DMS 273 (cell line): ENCODE data around the gene PRR16.
"Not testable (repeated sequence)": the region's sequence is repeated elsewhere in the genome, so short reads cannot be mapped to it uniquely, and the experiment has no call there.

ENCODE experiments used
- DNase-seq: peaks from one replicate; lab custom pipeline; 2025; ENCODE audit not compliant: unreplicated experiment; lab: John Stamatoyannopoulos, UW

The PRR16 gene

DNA sequence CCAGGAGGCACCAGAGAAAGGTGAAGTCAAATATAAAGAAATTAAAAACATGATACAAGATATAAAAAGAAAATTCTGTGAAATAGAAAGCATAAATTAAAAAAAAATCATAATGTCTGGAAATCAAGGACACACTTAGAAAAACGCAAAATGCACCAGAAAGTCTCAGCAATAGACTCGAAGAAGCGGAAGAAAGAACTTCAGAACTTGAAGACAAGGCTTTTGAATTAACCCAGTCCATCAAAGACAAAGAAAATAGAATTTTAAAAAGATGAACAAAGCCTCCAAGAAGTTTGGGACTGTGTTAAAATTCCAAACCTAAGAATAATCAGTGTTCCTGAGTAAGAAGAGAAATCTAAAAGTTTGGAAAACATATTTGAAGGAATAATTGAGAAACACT, 168.3 kb downstream of the PRR16 start:
- no peak for DNase-seq

DNA sequence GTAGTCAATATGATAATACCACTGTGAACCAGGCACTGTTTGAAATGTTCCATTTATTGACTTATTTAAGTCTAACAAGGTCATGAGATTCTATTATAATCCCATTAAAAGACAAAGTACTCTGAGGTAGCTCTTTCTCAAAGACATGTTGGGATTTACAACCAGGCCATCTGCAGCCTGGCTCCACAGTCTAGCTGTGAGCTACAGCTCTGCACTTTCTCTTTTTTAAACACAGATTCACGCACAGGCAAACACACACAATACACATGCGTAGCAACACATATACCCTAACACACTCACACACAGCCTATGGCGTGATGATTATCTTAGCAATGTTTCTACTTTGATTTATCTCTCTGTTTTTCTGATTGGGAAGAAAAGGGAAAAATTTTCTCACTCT, 174.3 kb downstream of the PRR16 start:
- DNase-seq: no peak

DNA sequence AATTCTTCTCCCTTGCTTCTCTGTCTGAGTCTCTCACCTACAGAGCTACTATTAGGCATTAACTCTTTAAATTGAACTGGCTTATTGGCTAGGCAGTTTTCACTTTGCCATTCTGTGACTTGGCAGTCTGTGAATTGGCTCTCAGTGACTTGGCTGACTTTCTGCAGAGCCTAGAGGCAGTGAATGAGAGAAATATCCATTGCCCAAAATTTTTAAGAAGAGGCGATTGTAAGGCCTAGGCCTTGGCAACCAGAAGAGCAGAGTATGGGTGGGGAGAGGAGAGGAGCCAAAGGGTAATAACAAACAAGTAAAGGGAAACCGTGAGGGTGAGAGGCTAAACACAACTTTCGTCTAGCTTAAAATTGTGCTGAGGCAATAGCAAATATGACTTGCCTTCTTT, 176.7 kb downstream of the PRR16 start:
- DNase-seq: no peak

DNA sequence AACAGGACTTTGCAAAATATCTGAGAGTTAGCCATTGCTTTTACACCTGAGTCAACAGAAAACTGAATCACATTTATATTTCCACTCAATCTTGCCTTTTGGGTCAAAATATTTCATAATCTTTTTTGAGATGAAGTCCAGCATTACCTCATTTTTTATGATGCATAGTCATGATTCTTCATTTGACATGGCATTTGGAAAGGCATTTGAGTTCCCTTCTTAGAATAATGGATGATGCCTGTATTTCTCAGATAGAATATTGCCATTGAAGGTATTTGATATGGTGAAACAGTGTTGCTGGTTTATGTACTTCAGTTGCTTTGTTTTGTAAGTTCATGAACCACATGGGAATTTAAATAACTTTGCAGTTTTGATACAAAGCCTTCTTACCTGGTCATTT, 180.4 kb downstream of the PRR16 start:
- DNase-seq: no peak

DNA sequence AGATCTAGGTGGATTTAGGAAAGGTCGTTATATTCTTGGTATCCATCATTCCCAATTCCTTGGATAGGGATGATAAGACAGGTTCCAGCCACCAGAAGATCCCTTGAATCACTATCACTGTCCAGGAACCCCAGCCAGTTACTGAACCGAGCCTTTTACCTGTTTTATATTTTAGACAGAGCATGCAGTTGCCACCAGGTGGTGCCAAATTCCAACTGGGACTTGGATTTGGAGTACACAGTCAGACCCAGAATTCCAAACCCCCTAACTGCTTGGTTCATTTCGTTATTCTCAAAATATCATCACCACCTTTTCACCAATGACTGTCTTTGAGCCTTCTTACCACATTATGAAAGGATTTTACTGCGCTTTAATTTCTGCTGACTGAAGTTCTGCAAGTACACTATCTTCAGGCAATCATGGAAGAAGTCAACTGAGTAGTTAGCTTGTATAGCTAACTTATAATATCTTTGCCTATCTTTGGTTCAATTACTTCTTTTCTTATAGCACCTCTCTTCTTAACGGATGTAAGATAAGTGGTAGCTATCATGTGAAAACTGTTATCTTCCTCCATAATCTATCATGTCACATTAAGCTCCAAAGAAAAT, 191.8 kb downstream of the PRR16 start:
- peak; percentile 67 for DNase-seq

DNA sequence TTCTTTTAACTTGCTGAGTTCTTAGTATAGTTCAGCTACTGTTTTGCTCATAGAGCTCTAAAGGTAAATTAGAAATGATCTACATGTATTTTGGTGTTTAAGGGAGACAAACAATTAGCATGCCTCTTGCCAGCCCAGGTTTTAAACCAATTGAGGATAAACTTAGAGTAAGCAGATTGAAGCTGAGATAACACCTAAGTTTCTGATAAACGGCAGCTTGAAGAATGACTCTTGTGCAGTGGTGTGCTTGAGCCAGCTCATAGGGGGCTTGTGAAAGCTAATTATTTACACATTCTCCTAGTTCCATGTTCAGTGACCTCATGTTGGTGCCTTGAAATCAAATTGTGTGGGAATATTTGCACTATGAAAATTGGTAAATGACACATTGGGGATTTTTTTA, 193.0 kb downstream of the PRR16 start:
- no peak for DNase-seq

DNA sequence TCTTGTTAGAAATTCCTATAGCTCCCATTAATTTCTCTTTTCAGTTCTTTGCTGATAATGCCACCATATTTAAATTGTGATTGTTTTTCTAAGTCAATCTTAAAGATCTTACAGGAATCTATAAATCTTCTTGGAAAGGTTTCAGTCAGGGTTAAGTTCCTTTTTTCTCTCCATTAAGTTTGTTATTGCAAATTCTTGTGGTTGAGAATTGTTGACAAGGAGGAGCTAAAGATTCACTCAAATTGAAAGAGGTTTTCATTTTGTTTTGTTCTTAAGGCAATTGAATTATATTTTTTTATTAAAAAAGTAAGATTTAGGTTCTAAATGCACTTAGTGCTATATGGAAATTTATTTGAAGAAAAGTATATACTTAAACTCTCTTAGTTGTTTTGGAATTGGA, 213.4 kb downstream of the PRR16 start:
- no peak for DNase-seq

DNA sequence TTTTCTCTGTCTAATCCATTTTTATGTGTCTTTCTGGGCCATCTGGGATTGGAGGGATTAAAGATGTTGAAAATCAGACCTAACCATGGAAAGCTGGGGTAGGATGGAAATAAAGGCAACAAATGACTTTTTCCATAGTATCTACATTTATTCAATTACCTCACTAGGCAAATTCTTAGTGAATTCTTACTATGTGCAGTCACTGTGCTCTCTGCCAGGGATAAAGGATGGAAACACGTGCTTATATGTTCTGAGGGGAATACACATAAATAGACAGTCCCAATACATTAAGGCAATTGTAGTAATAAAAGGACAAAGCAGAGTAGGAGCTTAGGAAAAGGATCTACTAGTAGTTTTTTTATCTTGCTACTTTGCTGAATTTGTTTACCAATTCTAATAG, 214.2 kb downstream of the PRR16 start:
- no peak for DNase-seq

DNA sequence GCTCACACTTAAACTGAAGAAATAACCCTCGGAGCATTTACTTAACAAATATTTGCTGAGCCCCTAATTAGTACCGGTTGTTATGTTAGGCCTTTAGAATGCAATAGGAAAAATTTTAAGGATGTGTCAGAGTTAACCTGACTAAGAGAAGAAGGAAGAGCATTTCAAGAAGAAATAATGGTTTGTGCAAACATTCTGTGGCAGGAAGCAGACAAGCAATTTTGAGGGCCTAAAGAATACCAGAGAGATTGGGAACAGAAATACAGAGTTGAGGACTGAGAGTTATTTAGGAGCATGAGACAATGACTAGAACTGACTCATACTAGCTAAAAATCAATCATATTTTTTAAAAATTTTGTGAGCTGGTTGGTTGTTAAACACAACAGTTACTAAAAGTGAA, 218.8 kb downstream of the PRR16 start:
- DNase-seq: no peak

DNA sequence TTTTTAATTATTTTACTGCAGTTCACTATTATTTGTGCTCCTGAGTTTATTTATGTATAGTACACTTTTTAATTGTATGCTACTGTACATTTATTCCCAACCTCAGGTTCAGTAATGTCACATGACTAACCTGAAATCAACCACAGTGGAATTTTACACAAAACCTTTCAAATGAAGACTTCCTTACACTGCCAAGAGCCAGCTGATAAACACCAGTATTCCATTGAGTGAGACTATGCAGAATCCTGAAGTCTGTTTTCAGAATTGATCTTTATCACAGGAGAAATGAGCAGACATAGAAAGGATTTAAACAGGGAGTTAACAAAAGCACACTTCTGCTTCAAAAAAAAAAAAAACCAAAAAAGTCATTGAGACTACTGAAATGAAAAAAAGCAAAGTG, 219.5 kb downstream of the PRR16 start:
- DNase-seq: no peak

DNA sequence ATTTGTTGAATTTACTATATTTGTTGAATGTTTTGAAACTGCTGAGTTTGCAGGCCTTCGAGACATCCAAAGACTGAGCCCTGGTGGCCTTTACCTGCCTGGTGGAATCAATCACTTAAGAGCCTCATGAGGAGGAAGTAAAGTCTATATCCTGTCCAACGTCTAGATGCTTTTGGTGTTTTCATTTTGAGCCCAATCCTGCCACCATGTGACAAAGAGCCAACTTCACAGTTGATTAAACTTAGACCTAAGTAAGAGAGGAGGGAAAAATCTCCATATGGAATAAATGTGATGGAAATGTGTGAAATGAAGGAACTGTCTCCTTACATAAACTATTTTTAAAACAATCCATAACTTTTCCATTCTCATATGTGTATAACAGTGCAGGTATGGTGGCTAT, 220.1 kb downstream of the PRR16 start:
- DNase-seq: no peak

DNA sequence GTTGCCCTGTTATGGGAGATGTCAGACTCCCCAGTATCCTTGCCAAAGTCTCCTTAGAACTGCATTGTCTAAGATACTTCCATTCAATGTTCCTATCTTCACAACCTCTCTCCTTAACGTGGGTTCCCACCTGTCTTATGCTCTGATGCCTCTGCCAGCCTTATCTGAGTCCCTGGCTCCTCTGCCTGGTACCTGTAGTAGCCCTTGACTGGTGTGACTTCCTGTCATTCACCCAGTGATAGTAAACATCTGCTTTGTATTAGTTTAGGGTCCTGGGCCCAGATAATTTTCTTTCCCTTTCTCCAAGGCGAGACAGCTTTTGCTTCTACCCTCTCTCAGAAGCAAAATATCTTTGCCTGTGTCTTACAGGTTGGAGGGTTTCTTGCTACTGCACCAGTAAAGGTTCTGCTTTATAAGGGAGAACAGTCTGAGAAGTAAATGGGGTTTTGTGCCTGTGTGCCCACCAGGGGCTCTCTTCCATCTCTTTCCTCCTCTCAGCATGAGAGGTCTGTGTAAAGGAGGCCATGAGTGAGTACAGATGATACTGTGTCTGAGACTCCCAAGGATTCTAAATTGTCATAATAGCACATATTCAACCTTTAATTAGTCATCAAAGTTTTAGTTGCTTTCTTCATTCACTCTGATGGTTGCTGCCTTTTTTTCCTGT, 220.8 kb downstream of the PRR16 start:
- no peak for DNase-seq

DNA sequence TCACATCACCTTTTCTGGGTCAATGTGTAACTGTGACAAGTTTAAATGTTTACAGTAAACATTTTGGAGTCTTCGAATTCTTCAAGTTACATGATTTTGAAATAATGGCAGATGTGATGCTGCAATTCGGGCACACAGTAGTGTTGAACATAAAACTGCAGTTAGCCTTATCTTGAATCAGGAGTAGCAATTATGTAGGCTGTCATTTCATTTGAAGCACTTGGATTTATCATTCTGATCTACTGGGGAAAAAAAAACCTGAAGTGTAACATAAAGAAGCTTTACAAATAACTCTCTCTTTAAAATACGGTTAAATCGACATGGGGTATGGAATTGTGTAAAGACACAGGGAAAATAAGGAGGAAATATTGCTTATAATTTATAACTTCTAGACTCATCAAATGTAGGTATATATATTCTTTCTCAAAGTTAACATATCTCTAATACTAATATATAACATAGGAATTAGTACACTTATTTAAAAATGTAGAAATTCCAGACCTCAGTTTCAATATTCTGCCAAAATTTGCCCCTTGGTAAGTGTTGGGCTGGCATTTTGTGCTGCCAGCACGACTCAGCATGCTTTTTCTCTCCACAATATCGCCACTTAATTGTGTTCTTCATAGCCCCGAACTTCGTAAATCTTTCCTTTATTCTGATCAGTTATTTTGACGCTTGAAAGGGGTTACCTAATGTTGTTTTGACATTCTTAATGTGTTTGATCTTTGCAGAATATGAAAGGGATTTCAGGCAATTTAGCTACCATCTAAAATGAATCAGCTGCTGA, 226.7 kb downstream of the PRR16 start:
- DNase-seq: no peak

DNA sequence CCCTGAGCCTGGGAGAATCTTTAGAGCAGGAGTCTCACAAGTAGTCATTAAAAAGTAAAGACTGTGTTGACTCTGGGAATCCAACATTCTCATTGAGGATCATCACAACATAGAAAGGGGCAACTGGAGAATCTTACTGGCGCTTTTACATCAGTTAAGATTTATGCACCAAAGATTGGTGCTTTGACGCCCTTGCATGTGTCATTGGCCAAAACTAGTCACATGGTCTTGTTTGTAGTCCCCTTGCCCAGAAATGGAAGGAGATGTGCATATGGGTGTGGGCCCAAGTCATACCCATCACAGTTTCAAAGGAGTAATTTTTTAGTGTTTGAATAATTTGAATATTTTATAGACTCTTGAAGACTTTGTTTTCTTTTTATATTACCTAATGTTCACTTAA, 228.2 kb downstream of the PRR16 start:
- no peak for DNase-seq

DNA sequence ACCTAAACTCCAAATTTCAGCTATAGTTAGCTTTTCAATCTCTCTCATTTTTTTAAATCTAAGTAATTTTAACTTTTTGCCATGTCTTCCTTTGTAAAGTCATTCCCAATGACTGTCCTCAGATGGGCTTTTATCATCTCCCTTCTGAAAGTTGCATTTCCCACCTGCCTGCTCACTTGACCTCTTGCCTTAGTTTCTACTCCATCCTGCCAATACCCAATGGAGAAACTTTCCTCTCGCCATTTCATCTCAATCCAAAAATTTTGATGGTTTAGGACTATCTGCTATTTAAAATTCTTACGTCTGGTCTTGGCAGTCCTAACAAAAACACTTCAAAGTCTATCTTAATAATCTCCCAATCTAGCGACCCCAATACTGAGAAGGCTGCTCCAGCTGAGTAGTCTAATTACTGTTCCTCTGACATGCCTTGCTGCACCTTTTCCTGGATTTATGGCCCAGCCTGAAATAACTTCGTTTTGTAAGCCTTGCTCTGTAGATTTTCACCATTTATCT, 231.3 kb downstream of the PRR16 start:
- no peak for DNase-seq

DNA sequence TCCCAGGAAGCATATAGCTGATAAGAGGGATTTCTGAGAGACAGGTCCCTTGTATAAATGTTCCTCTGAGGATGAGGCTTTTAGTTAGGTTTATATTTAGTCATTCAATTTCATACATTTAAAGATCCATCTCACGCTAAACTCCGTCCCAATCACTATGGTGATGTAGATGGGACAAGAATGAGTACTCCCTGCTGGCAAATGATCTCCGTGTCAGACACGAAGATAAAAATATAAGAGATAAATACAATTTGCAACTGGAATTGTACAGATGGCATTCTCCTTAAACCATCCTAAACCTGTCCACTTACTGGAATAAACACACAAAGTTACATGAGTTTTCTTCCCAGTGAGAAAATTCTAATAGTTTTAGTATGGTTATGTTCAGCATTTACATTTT, 233.0 kb downstream of the PRR16 start:
- DNase-seq: no peak

DNA sequence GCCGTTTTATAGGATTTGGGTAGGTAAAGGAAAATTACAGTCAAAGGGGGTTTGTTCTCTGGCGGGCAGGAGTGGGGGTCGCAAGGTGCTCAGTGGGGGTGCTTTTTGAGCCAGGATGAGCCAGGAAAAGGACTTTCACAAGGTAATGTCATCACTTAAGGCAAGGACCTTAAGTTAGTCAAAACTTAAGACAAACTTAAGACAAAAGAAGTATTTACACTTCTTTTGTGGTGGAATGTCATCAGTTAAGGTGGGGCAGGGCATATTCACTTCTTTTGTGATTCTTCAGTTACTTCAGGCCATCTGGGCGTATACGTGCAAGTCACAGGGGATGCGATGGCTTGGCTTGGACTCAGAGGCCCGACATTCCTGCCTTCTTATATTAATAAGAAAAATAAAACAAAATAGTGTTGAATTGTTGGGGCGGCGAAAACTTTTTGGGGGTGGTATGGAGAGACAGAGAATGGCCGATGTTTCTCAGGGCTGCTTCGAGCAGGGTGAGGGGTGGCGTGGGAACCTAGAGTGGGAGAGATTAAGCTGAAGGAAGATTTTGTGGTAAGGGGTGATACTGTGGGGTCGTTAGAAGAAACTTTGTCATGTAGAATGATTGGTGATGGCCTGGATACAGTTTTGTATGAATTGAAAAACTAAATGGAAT, 233.7 kb downstream of the PRR16 start:
- not testable (repeated sequence) for DNase-seq

DNA sequence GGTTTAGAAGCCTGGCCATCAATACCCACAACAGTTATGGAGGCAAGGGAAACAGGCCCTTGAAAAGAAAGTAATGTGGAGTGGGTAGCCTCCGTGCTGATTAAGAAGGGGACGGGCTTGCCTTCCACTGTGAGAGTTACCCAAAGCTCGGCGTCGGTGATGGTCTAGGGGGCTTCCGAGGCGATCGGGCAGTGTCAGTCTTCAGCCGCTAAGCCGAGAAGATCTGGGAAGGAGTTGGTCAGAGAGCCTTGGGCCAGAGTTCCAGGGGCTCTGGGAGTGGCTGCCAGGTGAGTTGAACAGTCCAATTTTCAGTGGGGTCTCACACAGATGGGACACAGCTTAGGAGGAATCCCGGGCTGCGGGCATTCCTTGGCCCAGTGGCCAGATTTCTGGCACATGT, 236.6 kb downstream of the PRR16 start:
- not testable (repeated sequence) for DNase-seq

DNA sequence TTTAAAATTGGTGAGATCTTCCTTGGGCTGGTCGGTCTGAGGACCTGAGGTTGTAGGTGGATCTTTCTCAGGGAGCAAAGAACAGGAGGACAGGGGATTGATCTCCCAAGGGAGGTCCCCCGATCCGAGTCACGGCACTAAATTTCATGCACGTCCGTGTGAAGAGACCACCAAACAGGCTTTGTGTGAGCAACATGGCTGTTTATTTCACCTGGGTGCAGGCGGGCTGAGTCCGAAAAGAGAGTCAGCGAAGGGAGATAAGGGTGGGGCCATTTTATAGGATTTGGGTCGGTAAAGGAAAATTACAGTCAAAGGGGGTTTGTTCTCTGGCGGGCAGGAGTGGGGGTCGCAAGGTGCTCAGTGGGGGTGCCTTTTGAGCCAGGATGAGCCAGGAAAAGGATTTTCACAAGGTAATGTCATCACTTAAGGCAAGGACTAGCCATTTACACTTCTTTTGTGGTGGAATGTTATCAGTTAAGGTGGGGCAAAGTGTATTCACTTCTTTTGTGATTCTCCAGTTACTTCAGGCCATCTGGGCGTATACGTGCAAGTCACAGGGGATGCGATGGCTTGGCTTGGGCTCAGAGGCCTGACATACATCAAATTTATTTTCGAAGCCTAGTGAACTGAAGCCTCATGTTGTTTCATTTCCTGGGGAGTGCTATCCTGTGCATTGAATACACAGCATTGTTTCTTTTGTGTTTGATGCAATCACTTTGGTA, 238.9 kb downstream of the PRR16 start:
- not testable (repeated sequence) for DNase-seq

DNA sequence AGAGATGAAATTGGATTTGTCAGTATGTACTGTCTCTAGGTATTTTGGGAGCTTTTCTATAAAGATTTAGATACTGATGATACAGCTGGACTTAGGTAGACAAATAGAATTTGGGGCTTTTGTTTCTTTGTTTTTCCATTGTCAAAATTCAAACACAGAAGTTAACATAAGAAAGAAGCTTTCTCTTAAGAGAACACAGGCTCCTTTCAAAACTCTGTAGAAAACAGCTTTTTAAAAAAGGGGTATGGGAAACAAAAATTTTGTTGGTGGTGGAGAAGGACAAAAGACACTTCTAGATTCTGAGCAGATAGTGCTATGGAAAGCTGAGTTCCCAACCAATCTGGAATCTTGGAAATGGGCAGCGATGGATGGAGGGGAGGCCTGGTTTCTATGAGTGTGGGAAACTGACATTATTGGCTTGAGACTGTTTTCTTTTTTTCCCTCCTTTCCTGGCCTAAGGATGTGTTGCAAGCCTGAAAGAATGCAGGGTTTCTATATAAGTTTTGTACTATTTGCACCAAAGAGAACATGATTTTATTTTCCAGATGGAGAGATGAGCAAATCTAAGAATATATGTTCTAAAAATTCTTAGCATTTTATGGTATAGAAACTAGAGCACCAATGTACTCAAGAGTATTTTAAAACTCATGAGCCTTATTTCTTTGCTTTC, 240.0 kb downstream of the PRR16 start:
- DNase-seq: no peak
